Medulla oblongata (tissue), 1 donor: ENCODE measurements around the gene CHD9NB.

ENCODE experiments used
- DNase-seq: peaks from one replicate; pipeline ENCODE4 v3.0.0-alpha.2; 2015; ENCODE audit errors: extremely low spot score

CHD9NB gene

DNA sequence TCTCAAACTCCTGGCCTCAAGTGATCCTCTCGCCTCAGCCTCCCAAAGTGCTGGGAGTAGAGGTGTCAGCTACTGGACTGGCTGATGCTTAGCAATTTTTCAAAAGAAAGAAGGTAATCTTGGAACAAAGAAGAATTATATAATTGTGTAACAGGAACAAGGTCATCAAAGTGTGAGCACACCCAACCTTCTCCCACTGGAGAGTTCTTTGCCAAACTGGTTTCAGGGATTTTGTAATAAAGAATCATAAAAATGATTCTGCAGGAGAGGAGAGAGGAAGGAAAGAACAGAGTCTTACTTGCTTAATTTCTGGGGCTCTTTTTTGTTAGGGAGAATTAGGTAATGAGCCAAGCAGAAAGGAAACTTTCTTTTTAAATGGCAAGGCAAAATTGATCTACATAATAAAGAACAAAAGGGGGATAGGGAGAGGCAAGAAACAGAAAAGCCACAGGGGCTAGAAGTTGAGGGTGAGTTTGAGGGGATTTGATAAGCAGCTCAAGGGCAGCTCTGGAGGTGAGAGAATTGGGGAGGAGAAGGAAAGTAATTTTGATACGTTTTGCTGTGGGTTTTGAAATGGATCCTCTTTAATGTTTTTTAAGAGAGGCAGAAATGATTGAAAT, 21.3 kb downstream of the CHD9NB start:
- no peak for DNase-seq

DNA sequence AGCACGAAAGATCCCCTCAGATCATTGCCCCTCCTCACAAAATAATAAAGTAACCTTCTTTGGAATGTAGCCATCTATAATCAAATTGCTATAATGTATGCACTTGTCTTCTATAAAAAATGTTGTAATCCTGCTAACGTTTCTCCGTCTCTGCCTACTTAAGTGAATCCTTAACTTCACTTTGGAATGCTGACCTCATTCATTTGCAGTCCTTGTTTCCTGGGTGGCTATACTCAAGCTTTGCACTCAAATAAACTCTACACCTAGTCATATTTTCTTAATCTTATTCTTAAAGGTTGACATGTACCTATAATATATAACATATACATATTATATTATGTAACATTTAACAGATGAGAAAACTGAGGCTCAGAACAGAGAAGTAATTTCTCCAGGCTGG, 22.7 kb downstream of the CHD9NB start:
- DNase-seq, result no peak

DNA sequence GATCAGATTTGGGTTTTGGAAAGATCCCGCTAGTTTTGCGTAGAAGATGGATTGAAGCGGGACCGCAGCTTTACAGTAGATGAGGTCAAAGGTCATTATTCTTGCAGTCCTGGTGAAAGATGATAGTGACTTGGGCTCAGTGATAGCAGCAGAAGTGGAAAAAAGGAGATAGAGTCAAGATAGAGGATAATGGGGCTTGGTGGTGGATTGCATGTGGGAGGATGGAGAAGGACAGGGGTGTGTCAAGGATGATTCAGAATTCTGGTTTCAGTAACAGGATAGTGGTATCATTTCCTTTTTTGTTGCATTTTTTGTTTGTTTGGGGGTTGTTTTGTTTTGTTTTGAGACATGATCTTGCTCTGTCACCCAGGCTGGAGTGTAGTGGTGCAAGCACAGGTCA, 28.7 kb downstream of the CHD9NB start:
- DNase-seq, result no peak

DNA sequence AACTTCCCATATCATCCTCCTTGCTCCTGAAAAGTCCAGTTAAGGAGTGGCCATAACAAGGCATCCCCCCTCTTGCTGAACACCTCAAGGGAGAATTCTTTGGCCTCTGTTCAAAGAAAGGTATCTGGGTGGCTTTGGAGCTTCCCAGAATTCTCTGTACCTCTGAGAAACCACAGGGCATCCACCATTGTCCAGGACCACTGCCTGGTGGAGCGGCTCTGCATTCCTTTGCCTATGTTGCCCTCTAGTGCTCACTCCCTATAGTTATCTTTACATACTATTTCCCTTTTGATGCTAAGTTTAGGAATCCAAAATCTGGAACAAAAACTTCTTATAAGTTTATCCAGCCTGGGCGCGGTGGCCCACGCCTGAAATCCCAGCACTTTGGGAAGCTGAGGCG, 30.3 kb downstream of the CHD9NB start:
- DNase-seq, result peak; percentile 51

DNA sequence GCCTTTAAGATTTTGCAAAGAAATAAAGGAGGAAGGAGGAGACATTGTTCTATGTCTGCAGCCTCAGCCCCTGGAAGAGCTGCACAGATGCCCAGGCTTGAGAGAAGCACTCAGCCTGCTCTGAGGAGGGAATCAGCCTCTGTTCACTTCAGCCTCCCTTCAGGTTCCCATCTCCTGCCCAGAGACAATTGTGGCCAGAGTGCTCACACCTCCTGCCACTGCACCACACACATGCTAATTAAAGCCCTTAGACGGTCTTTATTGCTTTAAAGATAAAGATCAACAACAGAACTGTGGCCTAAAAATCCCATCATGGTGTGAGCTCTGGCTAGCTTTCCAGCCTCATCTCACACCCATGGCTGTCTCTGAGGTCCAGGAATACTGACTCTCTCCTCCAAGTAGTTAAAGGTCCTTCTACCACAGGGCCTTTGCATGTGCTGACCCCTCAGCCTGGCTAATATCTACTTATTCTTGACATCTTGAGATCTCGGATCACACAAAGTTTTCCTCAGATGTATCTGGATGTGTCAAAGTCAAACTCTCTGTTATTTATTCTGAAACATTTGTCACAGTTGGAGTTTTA, 33.8 kb downstream of the CHD9NB start:
- DNase-seq, result no peak

DNA sequence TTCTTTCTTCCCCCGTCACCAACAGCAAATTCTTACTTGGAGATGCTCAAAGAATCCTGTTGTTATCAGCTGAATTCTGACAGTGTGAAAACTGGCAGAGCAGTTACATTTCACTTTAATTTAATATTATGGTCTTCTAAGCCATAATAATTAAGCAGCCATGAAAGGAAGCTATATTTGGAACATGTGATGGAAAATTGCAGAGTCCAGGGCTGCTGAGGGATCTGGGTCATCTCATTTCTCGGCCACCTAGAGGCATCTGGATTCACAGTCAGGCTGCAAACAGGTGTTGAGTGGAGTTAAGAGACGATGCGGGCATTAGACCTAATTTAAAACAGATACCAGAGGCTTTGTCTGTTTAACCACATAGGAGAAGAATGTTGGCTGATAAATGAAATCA, 38.4 kb downstream of the CHD9NB start:
- no peak for DNase-seq

DNA sequence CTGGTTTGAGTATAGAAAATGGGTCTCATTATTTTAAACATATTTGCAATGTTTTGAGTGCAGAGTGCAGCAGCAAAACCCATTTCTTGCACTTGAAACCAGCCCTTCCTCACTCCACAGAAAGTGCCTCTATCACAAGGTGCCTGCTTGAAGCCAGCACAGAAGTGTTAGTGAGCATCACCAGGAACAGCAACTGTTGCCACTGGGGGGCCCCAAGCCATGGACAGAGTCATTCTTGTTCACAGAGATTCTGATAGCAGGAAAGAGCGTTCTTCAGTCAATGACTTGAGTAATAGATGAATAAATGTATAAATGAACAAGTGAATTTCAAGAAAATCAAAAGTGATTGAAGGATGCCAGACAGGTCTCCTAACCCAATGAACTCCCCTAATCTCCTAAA, 45.6 kb downstream of the CHD9NB start:
- no peak for DNase-seq

DNA sequence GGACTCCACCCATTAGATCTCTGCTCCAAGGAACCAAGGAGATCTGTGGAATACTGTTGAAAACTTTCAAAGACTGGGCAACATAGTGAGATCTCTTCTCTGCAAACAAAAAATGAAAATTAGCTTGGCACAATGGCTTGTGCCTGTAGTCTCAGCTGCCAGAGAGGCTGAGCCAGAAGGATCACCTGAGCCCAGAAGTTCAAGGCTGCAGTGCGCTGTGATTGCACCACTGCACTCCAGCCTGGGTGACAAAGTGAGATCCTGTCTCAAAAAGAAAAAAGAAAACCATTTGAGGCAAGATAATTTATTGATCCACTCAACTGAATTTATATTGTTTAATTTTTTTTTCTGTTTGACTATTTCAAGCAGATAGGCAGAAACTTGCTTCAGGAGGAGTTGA, 54.8 kb downstream of the CHD9NB start:
- no peak for DNase-seq

DNA sequence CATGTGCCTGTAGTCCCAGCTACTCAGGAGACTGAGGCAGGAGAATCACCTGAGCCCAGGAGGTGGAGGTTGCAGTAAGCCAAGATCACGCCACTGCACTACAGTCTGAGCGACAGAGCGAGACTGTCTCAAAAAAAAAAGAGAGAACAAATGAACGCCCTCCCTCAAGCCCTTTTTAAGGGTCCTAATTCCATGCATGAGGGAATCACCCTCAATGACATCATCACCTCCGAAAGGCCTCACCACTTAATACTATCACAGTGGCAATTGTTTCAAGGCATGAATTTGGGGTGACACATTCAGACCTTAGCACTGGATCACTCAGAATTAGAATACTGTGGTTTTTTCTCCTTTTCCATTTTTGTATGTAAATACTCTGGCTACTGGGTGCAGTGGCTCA, 57.8 kb downstream of the CHD9NB start:
- DNase-seq, result no peak

DNA sequence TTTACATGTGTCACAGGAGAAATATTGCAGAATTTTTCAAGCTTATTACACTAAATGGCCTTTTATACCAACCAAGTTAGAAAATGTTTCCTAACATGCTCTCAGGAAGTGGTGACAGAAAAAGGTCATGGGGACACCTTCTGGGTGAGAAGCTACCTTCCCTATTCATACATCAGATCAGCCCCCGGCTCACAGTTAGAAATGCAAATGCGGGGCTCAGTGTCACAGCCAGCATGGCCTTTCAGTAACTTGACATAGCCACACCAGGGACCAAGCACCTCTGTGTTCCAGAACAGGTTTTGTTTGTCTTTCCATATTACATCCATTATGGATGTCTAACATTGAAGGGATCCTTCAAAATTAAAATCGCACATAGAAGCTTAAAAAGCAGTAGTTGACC, 59.5 kb downstream of the CHD9NB start:
- no peak for DNase-seq

DNA sequence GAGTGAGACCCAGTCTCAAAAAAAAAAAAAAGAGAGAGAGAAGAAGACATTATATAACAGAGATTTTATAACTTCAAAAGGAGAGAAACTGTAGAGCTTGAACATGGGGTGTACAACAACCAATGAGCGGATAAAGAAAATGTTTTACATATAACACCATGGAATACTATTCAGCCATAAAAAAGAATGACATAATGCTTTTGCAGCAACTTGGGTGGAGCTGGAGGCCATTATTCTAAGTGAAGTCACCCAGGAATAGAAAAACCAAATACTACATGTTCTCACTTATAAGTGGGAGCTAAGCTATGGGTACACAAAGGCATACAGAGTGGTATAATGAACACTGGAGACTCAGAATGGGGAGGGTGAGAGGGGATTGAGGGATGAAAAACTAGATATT, 61.1 kb downstream of the CHD9NB start:
- no peak for DNase-seq
